GM13977 (cell line): ENCODE measurements around the gene ARL6IP5.
A peak's percentile ranks its signal among the peaks of the same experiment; 100 is the strongest.

Experiments
- DNase-seq: peaks from one replicate; pipeline ENCODE4 v3.0.0; 2012; ENCODE audit warnings: low spot score
- in situ Hi-C: fragments of 300-500 bp; cut with MboI; formaldehyde crosslinking; loops from one replicate; pipeline ENCODE4 v1.12.0; 2022; ENCODE audit warnings: low sequenced_read_pairs, low pct_unique_long_range_greater_than_20kb, mixed read lengths, inconsistent platforms; ENCODE audit not compliant: unreplicated experiment
- TF ChIP-seq, protein P1 (sequence below): IDR thresholded peaks from 2 replicates; pipeline ENCODE4 v1.5.1; 2012; ENCODE audit warnings: mild to moderate bottlenecking, control low read depth; ENCODE audit not compliant: insufficient read depth; ENCODE audit errors: extremely low read depth, missing control alignments

ARL6IP5 gene

DNA sequence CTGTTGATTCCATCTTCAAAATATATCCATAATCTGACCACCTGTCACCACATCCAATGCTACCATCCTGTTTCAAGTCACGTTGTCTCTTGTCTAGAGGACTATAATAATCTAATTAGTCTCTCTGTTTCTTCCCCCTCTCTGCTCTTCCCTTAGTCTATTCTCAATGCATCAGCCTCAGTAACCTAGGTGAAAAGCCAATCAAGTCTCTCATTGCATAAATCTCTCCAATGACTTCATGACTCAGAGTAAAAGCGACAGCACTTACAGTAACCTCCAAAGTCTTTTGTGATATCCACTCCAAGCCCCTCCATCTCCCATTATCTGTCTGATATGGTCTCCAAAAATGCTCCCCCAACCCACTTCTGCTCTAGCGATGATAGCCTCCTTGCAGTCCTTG is 11.8 kb upstream of the ARL6IP5 start:
- TF ChIP-seq, protein P1, sequence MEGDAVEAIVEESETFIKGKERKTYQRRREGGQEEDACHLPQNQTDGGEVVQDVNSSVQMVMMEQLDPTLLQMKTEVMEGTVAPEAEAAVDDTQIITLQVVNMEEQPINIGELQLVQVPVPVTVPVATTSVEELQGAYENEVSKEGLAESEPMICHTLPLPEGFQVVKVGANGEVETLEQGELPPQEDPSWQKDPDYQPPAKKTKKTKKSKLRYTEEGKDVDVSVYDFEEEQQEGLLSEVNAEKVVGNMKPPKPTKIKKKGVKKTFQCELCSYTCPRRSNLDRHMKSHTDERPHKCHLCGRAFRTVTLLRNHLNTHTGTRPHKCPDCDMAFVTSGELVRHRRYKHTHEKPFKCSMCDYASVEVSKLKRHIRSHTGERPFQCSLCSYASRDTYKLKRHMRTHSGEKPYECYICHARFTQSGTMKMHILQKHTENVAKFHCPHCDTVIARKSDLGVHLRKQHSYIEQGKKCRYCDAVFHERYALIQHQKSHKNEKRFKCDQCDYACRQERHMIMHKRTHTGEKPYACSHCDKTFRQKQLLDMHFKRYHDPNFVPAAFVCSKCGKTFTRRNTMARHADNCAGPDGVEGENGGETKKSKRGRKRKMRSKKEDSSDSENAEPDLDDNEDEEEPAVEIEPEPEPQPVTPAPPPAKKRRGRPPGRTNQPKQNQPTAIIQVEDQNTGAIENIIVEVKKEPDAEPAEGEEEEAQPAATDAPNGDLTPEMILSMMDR: no peak
- in situ Hi-C loops: no loop called here
- DNase-seq: no peak

DNA sequence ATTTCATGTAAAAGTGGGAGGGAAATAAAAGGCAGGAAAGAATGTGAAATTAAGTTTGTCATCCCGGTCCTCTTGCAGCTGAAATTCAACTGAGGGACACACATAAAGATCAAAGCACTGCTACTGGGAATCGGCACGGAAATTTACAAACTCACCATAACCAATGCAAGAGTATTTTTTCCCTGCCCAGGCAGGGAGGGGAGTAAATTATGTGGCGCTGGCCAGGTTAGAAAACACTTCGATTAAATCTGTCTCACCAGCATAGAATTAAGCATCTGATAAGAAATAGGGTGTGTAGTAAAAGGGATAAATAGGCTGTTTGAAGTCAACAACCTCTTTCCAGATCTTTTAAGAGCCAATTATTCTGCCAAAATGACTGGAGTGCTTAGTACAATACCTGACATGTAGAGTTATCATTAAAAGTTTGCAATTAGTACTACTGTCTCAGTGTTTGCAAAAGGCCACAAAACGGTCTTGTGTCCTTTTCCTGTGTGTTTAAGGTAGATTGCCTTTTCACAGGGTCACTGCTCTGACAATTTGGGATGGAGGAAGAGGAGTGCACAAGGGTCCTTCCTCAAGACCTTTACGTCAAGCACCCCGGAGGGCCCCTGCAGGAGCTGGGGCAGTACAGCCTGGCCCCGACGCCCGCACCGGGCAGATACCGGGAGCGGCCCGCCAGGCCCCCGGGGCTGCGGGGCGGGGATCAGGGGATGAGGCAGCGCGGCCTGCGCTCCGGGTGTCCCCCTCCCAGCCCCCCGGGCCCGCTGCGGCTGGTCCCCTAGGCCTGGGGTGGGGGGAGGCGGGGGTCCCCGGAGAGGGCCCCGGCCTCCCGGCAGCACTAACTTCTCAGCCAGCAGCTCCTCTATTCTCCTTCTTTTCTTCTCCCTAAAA is 5.2 kb upstream of the ARL6IP5 start:
- TF ChIP-seq, protein P1: no peak
- DNase-seq: no peak
- in situ Hi-C loops: no loop called here

DNA sequence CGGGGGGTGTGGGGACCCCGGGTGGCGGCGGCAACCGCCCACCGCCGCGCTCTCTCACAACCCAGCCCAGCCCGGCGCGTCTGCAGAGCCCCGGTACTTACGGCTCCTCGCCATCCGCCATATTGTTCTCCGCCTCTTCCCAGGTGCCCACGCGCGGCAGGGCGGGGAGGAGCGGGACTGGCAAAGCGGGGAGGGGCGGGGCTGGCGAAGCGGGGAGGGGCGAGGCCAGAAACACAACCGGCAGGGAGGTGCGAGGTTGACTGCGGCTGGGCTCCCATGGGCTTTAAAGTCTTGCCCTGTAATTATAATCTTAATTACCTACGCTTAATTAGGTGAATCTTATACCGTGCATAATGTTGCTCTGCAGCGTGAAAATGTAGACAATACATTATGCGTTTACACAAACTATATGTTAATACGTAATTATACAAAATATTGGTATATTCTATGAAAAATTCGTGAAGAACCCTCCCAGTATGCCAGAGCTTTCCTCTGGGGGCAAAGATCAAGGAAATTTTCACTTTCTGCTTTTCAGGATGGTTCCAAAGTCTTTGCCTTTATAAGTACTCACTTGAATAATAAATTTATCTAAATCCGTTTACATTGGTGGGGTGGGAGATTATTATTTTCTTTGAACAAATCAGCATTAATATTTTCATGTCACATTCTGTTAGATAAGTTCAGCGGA is 4.4 kb upstream of the ARL6IP5 start, which contains the start of gene UBA3:
Gene UBA3, minus strand, starts transcription at position 133 of the 688 bp plus-strand sequence. Its CDS starts 12 bp downstream, at position 121.
- peak; percentile 85 for DNase-seq
- TF ChIP-seq, protein P1: no peak
- in situ Hi-C loops: no loop called here

DNA sequence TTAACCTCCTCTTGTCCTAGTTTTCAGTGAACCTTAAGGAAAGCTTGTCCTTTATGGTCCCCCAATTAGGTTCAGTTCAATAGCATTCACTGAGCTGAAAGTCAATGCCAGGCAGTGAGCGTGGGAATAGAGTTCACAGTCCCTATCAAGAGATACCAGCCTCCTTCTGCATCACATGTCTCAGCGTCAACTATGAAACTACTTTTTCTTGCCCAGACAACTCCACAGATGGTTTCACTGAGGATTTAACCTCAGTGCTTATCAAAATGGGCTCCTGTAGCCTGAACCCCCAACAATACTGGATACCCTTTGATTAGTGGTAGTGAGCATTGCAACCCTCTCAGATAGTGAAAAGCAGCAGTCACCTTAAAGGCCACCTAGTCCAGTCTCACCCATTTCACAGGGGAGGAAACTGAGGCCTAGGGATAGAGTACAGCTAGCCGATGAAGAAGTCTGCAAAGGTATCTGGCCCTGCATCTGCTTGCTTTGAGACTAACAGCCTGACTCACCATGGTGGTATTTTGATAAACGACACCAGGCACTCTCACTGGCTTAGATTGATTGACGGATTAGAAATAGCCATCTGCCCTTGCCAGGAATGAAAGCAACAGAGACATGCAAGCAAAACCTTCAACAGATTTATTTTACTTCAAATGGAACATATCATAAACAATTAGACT is 3.0 kb upstream of the ARL6IP5 start:
- in situ Hi-C loops: no loop called here
- no peak for DNase-seq
- TF ChIP-seq, protein P1: no peak

DNA sequence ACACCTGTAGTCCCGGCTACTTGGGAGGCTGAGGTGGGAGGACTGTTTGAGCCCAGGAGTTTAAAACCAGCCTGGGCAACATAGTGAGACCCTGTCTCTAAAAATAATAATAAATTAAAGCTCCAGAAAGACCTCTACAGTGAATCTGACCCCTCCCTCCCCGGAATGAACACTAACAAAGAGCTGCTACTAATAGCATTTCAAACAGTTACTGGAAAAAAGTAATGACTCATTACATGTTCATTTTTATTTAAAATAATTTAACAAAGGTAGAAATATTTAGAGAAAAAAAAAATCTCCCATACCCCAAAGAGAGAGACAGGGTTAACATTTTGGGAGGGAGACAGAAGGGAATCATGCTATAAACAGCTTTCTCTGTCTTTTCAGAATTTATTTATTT is 2.4 kb upstream of the ARL6IP5 start:
- TF ChIP-seq, protein P1: no peak
- no peak for DNase-seq
- in situ Hi-C loops: no loop called here

DNA sequence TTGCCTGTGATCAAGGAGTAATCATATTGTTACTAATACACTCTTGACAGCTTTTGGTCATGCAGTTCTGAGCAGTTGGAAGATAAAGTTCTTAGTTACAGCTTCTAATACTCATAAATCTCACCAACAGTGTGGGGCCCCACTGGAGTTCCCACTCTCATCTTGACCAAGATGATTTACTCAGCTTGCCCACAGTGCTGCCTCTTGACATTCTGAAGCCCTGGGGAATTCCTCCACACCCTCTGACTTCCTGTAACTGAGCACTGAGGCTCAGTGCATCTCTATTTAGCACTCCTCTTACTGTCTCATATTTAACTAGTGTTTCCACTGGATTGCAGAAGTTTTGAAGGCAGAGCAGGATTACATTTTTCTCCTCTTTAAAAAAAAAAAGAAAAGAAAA is 1.9 kb upstream of the ARL6IP5 start:
- peak; percentile 58 for DNase-seq
- in situ Hi-C loops: no loop called here

More for the DNA sequence above, 1.9 kb upstream of the ARL6IP5 start:
- TF ChIP-seq, protein P1: no peak
